BJ (cell line): Measurements from ENCODE around the gene RC3H2. TPM values are rescaled to one million over a fixed set of nuclear protein-coding genes. Genes with fewer than 3 reads are reported as not detected.

Source experiments
- CTCF ChIA-PET: fragments of 350-600 bp; formaldehyde crosslinking; extraction: SDS; loops from one replicate; lab custom pipeline; 2021; ENCODE audit warnings: antibody characterized with exemption, inconsistent platforms; lab: Yijun Ruan, JAX
- POLR2A ChIA-PET: fragments of 300-600 bp; sonication (Branson Sonifier 250); formaldehyde crosslinking; extraction: SDS; loops from one replicate; lab custom pipeline; 2021; ENCODE audit warnings: antibody characterized with exemption; lab: Charles Lee
- DNase-seq: peaks from one replicate; pipeline ENCODE4 v3.0.0-alpha.2; 2011; ENCODE audit warnings: low read depth
- H3K27me3 ChIP-seq: 2 replicates; pipeline ENCODE4 v1.6.0; 2011; ENCODE audit warnings: low read length; ENCODE audit not compliant: control insufficient read depth, insufficient read depth
- H3K36me3 ChIP-seq: 2 replicates; pipeline ENCODE4 v1.5.1; 2011; ENCODE audit warnings: low read length; ENCODE audit not compliant: control insufficient read depth, insufficient read depth
- H3K4me3 ChIP-seq: 2 replicates; pipeline ENCODE4 v1.5.1; 2011; ENCODE audit warnings: low read depth, mild to moderate bottlenecking, control low read depth, low read length
- CTCF ChIP-seq: IDR thresholded peaks from 2 replicates; pipeline ENCODE4 v1.5.1; 2011; ENCODE audit warnings: low read depth, mild to moderate bottlenecking, control low read depth, inconsistent platforms, low read length, moderate library complexity; ENCODE audit not compliant: insufficient read depth
- polyA plus RNA-seq: library from polyadenylated mRNA; depleted of rRNA; stranded (reverse); fragments of >200 nt; gene quantifications from 2 replicates; pipeline ENCODE4 v1.2.3, GENCODE V29; 2011; rRNA removed
- small RNA-seq: library from RNA; depleted of rRNA; stranded (forward); fragments of <200 nt; gene quantifications from one replicate; pipeline ENCODE3, GENCODE V24; 2012; ENCODE audit warnings: low replicate concordance, low read depth; ENCODE audit not compliant: insufficient read length

Gene RC3H2
- polyA plus RNA-seq, 1 experiment = 35.3 TPM

GRCh38 chr9:122797316-122798063 is 107.7 kb downstream of the RC3H2 start:
- CTCF ChIA-PET = interaction anchor here (0.6 to 1.0 kb wide), 3 partner anchors 13 to 333 kb away, joined by 3 to 4 read pairs (median 3); no protein-coding TSS in a partner anchor

More at GRCh38 chr9:122797316-122798063, 107.7 kb downstream of the RC3H2 start:
- Histone ChIP-seq H3K4me3 (no peak overlapping the region), H3K27me3 (no peaks in the 10 kb centered on the region), H3K36me3 (no peaks in the 10 kb centered on the region)
- no peak for DNase-seq
- POLR2A ChIA-PET = no interaction called here
- no peak for TF ChIP-seq CTCF

Small RNAs within 50 kb of the gene (small RNA-seq; reads per million reads assigned to genes)
- gene RNY1P15 = not detected
- 23.8 reads per million, percentile 85 among the genes with 10 or more reads in this experiment for gene SNORD90

Other genes starting within 250 kb of the RC3H2 start
- gene OR1B1, start 247.7 kb downstream of the RC3H2 start, polyA plus RNA-seq = not detected in 2 replicates
- gene OR1L1, start 243.6 kb downstream of the RC3H2 start, polyA plus RNA-seq = not detected in 2 replicates
- gene OR1L3, start 230.2 kb downstream of the RC3H2 start, polyA plus RNA-seq = not detected in 2 replicates
- not detected in 2 replicates for gene OR1L4, start 181.4 kb downstream of the RC3H2 start, polyA plus RNA-seq
- not detected in 2 replicates for gene OR1L6, start 163.1 kb downstream of the RC3H2 start, polyA plus RNA-seq
- gene OR5C1, start 116.4 kb downstream of the RC3H2 start, polyA plus RNA-seq = not detected in 2 replicates
- gene OR1K1, start 105.2 kb downstream of the RC3H2 start, polyA plus RNA-seq = not detected in 2 replicates
- 9.2 and 15.7 TPM in 2 replicates for gene PDCL, start 76.8 kb downstream of the RC3H2 start, polyA plus RNA-seq
- gene ZBTB6, start 8.0 kb upstream of the RC3H2 start, polyA plus RNA-seq = 2.5 and 5.0 TPM in 2 replicates
- 4.4 and 8.0 TPM in 2 replicates for gene ZBTB26, start 26.2 kb upstream of the RC3H2 start, polyA plus RNA-seq
- gene RABGAP1, start 35.7 kb upstream of the RC3H2 start, polyA plus RNA-seq = 30.8 and 37.0 TPM in 2 replicates
- gene GPR21, start 128.3 kb upstream of the RC3H2 start, polyA plus RNA-seq = not detected in 2 replicates